Breast epithelium (tissue), 3 donors: ENCODE results near the gene TNFRSF18.

Experiments
- POLR2A ChIP-seq: fragments of 450-650 bp; IDR thresholded peaks from one replicate; pipeline ENCODE4 v1.6.1; 2016; ENCODE audit warnings: antibody characterized with exemption, mild to moderate bottlenecking, moderate library complexity
- POLR2AphosphoS5 ChIP-seq, 3 donors: sonication (generic); formaldehyde crosslinking; IDR thresholded peaks; one replicate each; pipeline ENCODE4 v1.6.1; 2017; ENCODE audit warnings: antibody characterized with exemption in 3 of 3

- no peak for TF ChIP-seq POLR2AphosphoS5 (IDR thresholded peaks at IDR 0.05)
- no peak for TF ChIP-seq POLR2A
Measured at GRCh38 chr1:1245178-1245816, 38.9 kb upstream of the TNFRSF18 start.
